ENCODE results near the gene MYO19.

GRCh38 chr17:36501963-36502362 lies 32.7 kb downstream of the MYO19 start:
- no peak for TF ChIP-seq POLR2A (IDR thresholded peaks at IDR 0.05)
- TF ChIP-seq, protein P1, sequence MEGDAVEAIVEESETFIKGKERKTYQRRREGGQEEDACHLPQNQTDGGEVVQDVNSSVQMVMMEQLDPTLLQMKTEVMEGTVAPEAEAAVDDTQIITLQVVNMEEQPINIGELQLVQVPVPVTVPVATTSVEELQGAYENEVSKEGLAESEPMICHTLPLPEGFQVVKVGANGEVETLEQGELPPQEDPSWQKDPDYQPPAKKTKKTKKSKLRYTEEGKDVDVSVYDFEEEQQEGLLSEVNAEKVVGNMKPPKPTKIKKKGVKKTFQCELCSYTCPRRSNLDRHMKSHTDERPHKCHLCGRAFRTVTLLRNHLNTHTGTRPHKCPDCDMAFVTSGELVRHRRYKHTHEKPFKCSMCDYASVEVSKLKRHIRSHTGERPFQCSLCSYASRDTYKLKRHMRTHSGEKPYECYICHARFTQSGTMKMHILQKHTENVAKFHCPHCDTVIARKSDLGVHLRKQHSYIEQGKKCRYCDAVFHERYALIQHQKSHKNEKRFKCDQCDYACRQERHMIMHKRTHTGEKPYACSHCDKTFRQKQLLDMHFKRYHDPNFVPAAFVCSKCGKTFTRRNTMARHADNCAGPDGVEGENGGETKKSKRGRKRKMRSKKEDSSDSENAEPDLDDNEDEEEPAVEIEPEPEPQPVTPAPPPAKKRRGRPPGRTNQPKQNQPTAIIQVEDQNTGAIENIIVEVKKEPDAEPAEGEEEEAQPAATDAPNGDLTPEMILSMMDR (IDR thresholded peaks at IDR 0.05): no peak

Data from ovary (tissue), 3 donors.